Measurements from ENCODE around the gene CNTNAP1. TPM values are rescaled to one million over a fixed set of nuclear protein-coding genes. Genes with fewer than 3 reads are reported as not detected.
A peak's percentile ranks its signal among the peaks of the same experiment; 100 is the strongest.

The CNTNAP1 gene
- total and polyA plus RNA-seq, 9 of the 15 experiments (the other 6 are each of a cell fraction or from before 2014, with no cell fraction given): 0.10 to 1.8 (median 0.62) TPM

GRCh38 chr17:42679492-42680330, 2.6 kb upstream of the CNTNAP1 start (continued):
- TF ChIP-seq ZHX1 (conservative IDR thresholded peaks at IDR 0.05; ENCODE audit: low read length) (0 out of 2 replicates have a peak, but pooled peaks have one; percentile 39), ZBTB43 (CRISPR knock-in tag; IDR thresholded peaks at IDR 0.05) (peak; percentile 83), PHF8 (IDR thresholded peaks at IDR 0.05; ENCODE audit: borderline replicate concordance, low read length) (peak; percentile 62; the same call in 1 of the 2 replicates), FOXK2 (conservative IDR thresholded peaks at IDR 0.05 in 1 of 2, IDR thresholded peaks at IDR 0.05 in 1 of 2; ENCODE audit: low read depth in 2 of 2) (no peak), ATF1 (CRISPR knock-in tag; IDR thresholded peaks at IDR 0.05) (no peak), ATF1 (tag; IDR thresholded peaks at IDR 0.05) (peak; percentile 82), SMAD4 (CRISPR knock-in tag; conservative IDR thresholded peaks at IDR 0.05) (peak; percentile 61), NELFE (IDR thresholded peaks at IDR 0.05; ENCODE audit: insufficient read depth, insufficient read length) (no peak), NRF1 (conservative IDR thresholded peaks at IDR 0.05 in 1 of 2, IDR thresholded peaks at IDR 0.05 in 1 of 2) (peak; percentile 60 to 70), ZBTB33 (CRISPR knock-in tag; IDR thresholded peaks at IDR 0.05) (peak; percentile 90), ZNF282 (CRISPR knock-in tag; IDR thresholded peaks at IDR 0.05) (peak; percentile 96; the same call in 1 of the 2 replicates), ZNF592 (IDR thresholded peaks at IDR 0.05) (peak; percentile 85), YY1 (IDR thresholded peaks at IDR 0.05; ENCODE audit: borderline replicate concordance in 1 of 3, control insufficient read depth in 1 of 3, extremely low read depth in 1 of 3, insufficient read depth in 3 of 3, insufficient read length in 1 of 3, insufficient replicate concordance in 2 of 3, low read depth in 1 of 3, low read length in 2 of 3) (peak in 2 of 3 experiments; percentile 49 to 75)

Measured in K562 (cell line).